Activated CD4-positive, alpha-beta T cell treated with anti-CD3 and anti-CD28 coated beads for 48 hours (primary cell): ENCODE data around the gene CACNA1D.
"Not testable (repeated sequence)": the region's sequence is repeated elsewhere in the genome, so short reads cannot be mapped to it uniquely, and the experiment has no call there.

ENCODE experiments used
- DNase-seq: peaks from one replicate; pipeline ENCODE4 v3.0.0-alpha.2; 2020

CACNA1D gene

GRCh38 chr3:53493963-53494791 is at the start of gene CACNA1D:
TSS of gene CACNA1D (plus strand) at chr3:53494611. CDS start at chr3:53495167, 556 bp downstream.
- DNase-seq = peak; percentile 26

GRCh38 chr3:53457068-53457467 is 37.3 kb upstream of the CACNA1D start:
- no peak for DNase-seq

- no peak for DNase-seq
Observed at GRCh38 chr3:53460326-53460725, 34.1 kb upstream of the CACNA1D start.

- DNase-seq = no peak
Observed at GRCh38 chr3:53464424-53464823, 30.0 kb upstream of the CACNA1D start.

DNA sequence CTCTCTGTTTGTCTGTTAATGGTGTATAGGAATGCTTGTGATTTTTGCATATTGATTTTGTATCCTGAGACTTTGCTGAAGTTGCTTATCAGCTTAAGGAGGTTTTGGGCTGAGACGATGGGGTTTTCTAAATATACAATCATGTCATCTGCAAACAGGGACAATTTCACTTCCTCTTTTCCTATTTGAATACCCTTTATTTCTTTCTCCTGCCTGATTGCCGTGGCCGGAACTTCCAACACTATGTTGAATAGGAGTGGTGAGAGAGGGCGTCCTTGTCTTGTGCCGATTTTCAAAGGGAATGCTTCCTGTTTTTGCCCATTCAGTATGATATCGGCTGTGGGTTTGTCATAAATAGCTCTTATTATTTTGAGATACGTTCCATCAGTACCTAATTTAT is 24.7 kb upstream of the CACNA1D start:
- not testable (repeated sequence) for DNase-seq

DNA sequence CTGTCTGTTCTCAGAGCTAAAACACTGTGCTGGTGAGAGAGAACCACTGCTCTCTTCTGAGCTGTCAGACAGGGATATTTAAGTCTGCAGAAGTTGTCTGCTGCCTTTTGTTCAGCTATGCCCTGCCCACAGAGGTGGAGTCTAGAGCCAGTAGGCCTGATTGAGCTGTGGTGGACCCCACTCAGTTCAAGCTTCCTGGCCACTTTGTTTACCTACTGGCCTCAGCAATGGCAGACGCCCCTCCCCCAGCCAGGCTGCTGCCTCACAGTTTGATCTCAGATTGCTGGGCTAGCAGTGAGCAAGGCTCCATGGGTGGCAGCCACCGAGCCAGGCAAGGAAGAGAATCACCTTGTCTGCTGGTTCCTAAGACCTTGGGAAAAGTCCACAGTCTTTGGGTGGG is 21.0 kb upstream of the CACNA1D start:
- no peak for DNase-seq

DNA sequence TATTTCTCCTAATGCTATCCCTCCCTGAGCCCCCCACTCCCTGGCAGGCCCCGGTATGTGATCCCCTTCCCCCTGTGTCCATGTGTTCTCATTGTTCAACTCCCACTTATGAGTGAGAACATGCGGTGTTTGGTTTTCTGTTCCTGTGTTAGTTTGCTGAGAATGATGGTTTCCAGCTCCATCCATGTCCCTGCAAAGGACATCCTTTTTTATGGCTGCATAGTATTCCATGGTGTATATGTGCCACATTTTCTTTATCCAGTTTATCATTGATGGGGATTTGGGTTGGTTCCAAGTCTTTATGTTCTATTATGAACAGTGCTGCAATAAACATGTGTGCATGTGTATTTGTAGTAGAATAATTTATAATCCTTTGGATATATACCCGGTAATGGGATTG is 18.0 kb upstream of the CACNA1D start:
- not testable (repeated sequence) for DNase-seq

DNA sequence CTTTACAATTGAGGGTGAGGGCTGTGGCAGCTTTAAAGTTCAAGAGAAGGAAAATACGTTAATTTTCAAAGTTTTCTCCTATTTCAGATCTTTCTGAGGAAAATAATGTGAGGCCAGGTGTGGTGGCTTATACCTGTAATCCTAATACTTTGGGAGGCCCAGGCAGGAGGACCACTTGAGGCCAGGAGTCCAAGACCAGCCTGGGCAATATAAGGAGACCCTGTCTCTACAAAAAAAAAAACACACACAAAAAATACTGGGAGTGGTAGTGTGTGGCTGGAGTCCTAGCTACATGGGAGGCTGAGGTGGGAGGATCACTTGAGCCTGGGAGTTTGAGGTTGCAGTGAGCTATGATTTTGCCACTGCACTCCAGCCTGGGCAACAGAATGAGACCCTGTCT is 16.7 kb upstream of the CACNA1D start:
- not testable (repeated sequence) for DNase-seq

DNA sequence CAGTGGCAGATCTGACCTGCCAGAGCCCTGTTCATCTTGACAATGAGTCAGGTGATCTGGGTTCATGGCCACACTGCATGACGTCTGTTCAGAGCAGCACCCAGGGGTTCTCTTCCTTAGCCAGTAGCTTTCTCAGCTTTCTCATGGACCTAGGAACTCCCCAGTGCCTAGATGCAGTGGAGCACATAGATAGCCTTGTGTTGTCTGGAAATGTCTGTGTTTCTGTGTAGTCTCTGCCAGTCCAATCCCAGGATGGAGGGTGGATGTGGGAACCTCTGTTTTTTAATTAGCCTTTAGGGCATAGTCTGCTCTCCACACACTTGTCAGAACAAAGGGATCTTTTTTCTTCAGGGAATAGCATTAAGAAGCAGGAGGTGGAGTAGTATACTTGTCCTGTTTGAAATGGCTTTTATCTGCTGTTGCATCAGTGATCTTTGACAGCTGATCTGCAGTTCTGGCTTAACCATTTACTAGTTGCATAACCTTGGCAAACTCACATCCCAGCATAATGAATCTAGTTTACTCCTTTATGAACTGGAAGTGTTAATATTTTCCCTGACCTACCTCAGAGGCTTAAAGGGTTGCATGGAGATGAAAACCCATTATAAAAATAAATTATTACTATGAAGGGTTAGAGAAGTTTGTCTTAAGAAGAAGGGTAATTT is 16.1 kb upstream of the CACNA1D start:
- DNase-seq = no peak

- no peak for DNase-seq
Observed at GRCh38 chr3:53478921-53479664, 15.3 kb upstream of the CACNA1D start.

DNA sequence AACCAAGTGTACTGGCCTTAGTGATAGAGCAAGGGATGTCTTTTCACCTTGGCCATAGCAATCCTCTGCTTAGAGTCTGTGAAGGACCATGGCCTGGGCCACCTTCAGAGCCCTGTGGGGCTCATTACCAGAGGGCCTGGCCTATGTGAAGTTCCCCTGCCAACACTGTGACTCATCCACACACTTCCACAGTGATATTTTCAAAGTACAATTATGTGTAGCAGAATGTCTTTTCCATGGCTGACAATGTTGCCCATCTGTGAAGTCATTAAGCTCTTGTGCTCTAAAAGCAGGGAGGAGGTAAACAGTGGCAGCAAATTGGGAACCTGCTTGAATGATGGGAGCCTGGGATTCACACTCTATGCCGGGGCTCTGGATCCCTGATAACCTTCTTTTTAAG is 12.2 kb upstream of the CACNA1D start:
- no peak for DNase-seq

DNA sequence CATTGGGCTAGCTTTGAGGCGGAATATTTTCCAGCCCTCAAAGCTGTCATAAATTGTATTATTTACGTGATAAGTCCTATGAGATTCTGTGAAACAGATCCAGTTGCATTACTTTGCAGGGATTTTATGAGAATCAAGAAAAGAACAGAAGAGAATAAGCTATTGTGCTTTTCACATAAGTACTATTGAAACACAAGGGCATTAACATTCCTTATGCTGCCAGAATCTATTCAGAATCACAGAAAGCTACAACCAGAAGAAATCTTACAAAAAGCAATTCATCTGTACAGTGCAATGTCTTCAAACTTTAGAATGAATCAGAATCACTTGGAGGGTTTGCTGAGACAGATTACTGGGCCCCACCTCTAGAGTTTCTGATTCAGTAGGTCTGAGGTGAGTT is 10.6 kb upstream of the CACNA1D start:
- DNase-seq = no peak

DNA sequence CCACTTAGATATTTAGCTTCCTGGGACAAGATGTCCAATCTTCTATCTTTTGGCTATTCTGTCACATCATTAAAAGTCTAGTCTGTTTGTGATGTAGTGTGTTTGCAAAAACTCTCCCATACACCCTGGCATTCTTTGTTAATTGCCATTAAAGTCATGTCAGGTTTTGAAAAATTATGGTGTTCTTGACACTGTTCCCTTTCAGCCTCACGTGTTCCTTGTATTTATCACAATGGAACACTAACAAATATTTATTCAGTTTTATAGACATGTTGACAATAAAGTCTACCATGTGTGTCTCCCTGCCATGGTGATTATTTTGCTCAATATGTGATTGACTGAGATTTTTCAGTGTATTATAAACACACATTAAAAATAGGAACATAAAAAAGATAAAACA is 9.4 kb upstream of the CACNA1D start:
- DNase-seq = no peak

GRCh38 chr3:53485675-53486403 is 8.6 kb upstream of the CACNA1D start:
- no peak for DNase-seq

GRCh38 chr3:53486961-53487654 is 7.3 kb upstream of the CACNA1D start:
- DNase-seq = no peak

- DNase-seq = no peak
Observed at GRCh38 chr3:53489386-53489785, 5.0 kb upstream of the CACNA1D start.

- DNase-seq = no peak
Observed at GRCh38 chr3:53489787-53490458, 4.5 kb upstream of the CACNA1D start.

- no peak for DNase-seq
Observed at GRCh38 chr3:53490459-53490968, 3.9 kb upstream of the CACNA1D start.

GRCh38 chr3:53491276-53491675 is 3.1 kb upstream of the CACNA1D start:
- no peak for DNase-seq

- DNase-seq = no peak
Observed at GRCh38 chr3:53493595-53493962, 832 bp upstream of the CACNA1D start.

GRCh38 chr3:53495146-53495519 is 722 bp downstream of the CACNA1D start:
- no peak for DNase-seq
